ENCODE data around the gene CTNNA3.

GRCh38 chr10:66190413-66190812 lies 1505.6 kb downstream of the CTNNA3 start:
- TF ChIP-seq CTCF (IDR thresholded peaks at IDR 0.05) (no peak), POLR2A (IDR thresholded peaks at IDR 0.05) (no peak), POLR2AphosphoS5 (IDR thresholded peaks at IDR 0.05) (no peak), EP300 (IDR thresholded peaks at IDR 0.05; ENCODE audit: low read depth) (no peak)
